CD1c-positive myeloid dendritic cell (primary cell): Measurements from ENCODE around the gene PRKCA.
"Not testable (repeated sequence)": the region's sequence is repeated elsewhere in the genome, so short reads cannot be mapped to it uniquely, and the experiment has no call there.

Experiments used
- DNase-seq: peaks from one replicate; pipeline ENCODE4 v3.0.0-alpha.2; 2016; ENCODE audit errors: extremely low spot score

Gene PRKCA

DNA sequence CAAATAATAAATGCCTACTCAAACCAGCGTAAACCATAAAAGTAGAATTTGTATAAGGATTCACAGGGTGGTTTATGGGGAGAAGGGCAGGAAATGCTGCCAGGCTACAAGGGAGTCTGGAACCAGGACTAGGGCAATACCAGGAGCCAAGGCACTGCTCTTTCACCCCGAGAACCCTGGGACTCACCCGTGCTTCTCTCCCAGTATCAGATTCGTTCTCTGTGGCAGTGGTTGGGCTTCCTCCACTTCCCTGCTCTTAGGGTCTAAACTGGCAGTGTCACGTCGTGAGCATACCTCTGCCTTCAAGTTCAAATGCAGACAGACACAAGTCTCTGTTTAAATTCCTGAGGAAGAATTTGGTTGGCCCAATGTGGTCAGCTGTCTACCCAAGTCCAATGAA is 49.3 kb downstream of the PRKCA start:
- DNase-seq, result no peak

DNA sequence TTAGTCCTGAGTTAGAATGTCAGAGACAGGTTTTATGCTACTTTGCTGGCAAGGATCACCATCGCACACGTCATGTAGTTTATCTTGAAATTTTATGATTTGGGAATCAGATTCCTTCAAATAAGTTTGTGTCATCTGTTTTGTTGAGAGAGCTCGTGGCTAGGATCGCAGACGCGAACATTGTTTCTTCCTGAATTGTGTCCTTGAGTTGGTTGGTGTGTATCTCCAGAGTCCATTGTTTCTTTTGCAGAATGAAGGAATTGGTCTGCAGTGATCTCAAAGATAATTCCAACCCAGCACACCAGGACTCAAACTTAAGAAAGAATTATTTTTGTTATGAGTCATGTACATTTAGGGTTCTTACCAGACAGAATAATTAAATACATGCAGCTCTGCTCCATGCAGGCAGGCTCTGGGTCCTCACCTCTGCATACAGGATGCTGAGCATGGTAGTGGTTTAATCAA is 51.6 kb downstream of the PRKCA start:
- DNase-seq, result no peak

DNA sequence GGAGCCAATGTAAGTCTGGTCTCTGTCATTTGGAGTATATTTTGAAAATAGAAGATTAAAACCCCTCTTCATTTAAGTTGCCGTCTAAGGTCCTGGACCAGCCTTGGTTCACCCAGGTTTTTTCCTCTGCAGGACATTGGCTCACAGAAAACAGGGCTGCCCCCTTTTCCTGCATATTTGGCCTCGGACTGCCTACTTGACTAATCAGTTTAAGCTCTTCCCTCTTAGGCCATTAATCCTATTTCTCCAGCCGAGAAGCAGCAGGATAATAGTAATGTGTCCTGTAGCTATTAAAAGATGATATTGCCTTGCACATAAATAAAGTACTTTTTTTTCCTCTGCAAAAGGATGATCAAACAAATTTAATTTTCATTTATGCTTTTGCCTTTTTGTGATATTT is 52.1 kb downstream of the PRKCA start:
- DNase-seq, result no peak

DNA sequence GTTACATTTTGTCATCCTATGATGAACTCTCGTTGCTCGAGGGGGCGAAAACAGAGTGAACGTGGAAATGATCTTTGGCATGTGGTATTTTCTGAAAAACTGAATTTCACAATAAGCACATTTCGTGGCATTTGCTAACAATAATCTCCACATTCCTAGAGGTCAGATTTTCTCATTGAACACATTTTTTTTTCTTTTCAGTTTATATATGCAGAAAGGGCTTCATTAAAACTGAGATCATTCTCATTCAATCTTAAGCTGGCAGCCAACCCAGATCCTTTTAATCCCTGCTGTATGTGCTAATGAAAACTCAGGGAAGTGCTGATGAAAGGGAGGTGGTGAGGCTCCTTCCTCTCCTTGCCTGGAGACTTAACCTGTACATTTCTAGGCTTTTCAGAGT is 52.6 kb downstream of the PRKCA start:
- no peak for DNase-seq

DNA sequence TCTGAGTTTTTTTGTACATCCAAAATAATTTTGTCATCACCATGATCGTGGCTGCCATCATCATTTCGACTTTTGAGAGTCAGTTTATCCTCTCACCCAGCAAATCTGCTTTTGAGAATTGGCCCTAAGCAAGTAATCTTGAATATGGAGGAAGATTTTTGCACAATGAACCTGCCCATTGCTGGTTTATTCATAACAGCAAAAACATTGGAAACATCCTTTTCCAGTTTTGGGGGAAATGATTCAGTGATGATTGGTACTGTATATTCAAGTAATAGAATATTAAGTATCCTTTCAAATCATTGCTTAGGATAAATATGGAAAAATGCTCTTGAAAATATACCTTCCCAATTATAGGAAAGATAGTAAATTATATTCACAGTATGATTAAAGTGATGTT is 53.1 kb downstream of the PRKCA start:
- DNase-seq, result no peak

DNA sequence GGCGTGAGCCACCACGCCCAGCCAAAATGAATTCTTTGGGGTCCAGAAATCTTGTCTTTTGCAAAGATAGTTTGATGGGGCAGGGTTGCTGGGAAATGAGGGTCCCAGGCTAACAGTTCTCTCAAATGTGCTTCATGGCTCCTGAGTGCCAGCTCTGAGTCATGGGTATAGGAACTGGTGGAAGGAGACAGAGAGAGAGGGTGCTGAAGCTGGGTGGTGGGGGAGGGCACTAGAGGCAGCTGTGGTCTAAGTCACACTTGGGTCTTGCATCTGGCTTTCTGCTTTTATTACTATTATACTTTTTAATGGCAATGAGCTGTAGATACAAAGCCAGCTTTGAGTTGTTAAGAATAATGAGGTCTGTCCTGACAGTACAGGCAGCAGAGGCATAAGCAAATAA is 54.6 kb downstream of the PRKCA start:
- no peak for DNase-seq

DNA sequence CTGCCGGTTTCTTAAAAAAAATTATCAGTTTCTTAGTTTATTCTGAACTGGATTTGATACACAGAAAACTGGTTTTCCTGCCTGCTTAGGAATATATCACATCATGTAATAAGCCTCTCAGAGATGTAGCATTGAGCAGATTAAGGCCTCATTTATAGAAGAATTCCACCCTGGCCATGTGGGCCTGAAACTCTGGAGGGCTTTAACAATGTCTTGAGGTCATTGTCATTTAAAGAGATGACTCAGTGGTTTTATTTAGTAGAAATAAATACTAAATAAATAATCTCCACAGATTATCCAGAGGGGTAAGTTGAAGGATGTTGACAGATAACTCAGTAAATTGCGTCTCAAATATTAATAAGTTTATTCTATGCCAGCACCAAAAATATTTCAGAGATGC is 56.9 kb downstream of the PRKCA start:
- DNase-seq, result no peak

DNA sequence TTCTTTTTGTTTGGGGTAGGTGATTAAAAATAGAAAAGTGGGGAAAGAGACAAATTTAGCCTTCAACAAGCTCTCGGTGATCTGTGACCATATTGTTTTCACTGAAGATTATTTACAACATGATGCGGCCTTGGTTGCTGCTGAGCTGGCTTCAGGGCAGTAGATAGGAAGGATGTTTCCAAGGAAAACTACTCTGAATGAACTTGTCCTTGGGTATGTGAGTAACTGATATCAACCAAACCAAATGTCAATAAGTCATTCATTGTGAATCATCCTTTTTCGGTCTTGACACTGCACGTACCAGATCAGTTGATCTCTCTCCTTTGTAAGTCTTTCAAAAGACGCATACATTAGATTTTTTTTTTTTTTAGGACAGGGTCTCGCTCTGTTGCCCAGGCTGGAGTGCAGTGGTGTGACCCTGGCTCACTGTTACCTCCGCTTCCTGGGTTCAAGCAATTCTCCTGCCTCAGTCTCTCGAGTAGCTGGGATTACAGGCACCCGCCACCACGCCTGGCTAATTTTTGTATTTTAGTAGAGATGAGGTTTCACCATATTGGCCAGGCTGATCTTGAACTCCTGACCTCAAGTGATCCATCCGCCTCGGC is 58.6 kb downstream of the PRKCA start:
- not testable (repeated sequence) for DNase-seq

DNA sequence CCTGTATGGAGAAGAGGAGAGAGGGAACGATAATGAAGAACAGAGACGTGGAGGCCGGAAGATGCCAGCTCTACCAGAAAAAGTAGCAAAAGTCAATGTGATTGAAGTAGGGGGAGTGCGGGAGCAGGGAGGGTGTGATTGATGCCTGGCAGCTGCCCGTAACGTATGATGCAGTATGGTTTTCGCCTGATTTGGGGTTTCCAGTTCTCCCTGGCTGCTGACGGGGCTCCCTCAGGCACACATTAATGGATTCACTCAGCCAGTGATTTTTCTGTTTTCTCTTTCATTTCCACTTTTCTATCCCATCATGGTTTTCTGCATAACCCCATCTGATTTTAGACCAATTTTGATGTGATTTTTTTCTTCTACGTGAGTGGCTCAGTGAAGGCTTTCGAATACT is 62.1 kb downstream of the PRKCA start:
- no peak for DNase-seq

DNA sequence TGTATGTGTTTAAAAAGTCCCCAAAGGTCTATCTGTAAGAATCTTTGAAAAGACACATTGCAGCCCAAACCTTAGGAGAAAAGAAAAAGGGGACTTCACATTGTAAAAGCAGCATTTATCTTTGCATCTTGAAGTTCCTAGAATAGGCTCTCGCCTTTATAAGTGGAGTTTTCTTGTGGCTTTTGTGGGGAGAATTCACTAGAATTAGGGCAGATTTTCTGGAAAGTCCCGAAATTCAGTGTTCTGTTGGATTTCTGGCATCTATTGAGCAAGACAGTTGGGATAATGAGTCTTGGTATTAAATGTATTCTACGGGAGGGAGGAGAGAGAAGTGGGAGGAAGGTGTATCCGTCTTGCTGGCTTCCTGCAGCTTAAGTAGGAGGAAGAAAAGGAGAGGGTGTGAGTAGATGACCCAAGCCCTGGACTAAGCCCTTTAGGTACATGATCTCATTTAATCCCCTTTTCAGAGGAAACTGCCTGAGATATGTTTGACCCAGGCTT is 62.6 kb downstream of the PRKCA start:
- peak; percentile 18 for DNase-seq

DNA sequence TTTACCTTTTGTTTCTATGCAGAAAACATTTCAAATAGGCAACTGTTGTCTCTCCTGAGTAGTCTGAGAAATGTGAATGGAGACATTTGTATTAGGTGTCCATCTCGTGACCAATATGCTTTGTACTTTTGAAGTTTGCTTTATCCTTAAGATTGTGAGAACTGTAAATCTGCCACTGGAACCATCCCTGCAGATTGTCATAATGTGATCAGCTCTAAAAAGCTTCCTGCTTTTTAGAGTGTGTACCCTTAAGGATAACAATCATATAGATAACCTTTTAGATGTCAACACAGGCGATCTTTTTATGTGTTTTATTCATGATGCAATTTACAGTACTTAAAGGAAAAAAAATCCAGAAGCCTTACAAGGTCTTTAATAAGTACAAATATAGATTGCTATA is 63.5 kb downstream of the PRKCA start:
- DNase-seq, result no peak

DNA sequence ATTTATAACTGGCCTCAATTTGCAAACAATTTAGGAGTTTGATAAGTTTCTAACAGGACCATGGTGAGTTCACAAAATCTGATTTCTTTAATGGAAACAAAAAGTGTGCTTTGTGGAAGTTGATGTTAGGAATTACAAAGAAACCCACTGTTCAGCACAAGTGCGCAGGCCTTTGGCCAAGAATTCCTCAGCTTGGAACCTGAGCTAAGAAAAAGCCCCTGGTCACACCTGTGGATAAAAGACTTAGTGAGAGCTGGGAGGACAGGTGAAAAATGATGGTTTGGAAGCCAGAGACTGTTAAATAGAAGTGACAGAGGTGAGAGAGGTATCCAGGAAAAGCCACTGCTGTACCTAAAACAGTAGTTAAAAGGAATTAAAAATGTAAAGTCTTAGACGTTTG is 64.7 kb downstream of the PRKCA start:
- no peak for DNase-seq

DNA sequence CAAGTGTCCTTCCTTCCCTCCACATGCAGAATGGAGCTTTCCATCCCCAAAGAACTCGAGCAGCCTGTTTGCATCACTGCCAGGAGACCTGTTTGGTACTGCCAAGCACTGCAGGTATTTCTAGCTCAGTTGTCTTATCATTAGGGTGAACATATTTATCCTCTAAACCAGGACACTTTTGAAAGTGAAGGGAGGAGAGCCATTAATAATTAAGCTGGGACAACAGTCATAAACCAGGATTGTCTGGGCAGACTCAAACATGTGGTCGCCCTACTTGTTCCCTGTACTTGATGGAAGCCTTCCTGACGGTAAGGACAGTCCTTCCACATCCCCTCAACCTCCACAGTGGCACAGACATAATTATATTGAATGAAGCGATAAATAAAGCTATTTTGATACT is 67.4 kb downstream of the PRKCA start:
- DNase-seq, result no peak

DNA sequence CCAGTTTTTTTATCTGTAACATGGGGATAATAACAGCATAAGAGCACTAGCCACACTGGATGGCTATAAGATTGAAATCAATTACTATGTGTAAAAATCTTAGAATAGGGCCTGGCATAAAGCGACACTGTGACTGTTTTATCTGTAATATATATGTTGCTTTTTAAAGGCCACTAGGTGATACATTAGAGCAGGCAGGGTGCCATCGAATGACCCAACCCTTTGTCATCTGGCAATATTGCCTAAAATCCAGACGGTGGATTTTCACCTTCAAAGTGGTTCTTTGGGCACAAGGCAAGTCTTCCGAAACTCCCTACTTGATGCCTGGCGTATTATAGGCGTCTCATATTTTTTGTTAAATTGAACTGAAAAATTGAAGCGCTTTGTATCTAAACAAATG is 69.1 kb downstream of the PRKCA start:
- no peak for DNase-seq

DNA sequence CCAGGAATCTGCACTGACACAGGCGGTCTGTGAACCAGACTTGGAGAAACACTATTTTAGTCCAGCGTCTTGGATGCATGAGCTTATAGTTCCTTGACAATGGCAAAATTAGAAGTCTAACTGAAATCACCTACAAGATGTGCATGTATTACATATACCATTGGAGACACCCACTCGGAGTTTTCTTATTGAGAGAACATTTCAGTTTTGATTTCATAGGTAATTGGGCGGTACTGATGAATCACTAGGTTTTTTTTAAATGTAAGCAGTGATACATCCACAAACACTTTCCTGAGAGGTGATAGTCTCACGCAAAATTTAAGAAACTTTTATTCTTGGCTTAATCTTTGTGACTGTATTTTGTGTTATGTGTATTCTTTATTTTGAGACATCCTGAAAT is 69.8 kb downstream of the PRKCA start:
- no peak for DNase-seq

DNA sequence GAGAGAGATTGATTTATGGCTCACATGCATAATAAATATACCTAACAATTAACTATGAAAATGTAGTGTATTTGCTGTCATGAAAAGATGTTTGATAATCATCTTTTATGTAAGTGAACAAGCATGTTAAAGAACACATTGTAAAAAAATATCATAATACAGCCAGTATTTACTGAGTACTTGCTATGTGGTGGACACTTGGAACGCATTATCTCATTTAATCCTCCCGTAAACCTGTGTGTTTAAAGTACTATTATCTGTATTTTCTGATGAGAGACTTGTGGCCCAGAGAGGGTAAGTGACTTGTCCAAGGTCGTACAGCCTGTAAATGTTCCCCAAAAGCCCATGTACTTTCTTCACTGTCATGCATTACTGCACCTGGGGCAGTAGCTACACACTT is 70.7 kb downstream of the PRKCA start:
- no peak for DNase-seq

DNA sequence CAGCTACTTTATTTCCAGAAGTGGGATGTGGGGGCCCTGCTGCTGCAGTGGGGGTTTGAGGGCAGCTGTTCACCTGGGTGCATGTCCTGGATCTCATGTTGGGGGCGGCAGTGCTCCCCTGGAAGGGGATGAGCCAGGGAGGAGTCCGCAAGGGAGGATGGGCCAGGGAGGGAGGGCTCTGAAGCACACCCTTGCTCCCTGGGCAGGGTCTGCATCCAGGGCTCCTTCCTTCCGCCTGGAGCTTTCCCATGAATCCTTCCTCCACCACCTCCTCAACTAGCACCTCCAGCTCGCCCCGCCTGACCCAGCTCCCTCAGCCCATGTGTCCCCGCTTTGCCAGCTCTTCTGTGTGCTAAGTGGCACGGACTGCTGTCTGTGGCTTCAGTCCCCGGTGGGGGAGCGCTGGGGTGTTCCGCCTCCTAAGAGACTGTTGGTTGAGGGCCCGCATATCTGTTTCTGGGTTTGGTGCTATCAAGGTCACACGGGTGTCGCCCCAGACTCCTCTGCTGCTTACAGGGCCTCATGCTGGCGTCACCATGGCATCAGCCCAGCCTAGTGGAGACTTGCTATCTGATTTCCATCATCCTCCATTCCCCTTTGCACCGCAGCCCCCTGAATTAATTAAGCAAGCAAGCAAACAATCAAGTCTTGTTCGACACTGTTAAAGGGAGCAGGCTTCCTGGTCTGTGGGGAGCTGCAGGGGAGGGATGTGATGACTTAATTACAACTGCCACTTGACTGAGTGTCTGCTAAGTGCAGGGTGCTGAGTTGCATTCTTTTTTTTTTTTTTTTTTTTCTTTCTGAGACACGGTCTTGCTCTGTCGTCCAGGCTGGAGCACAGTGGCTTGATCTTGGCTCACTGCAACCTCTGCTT is 71.8 kb downstream of the PRKCA start:
- peak; percentile 8 for DNase-seq

DNA sequence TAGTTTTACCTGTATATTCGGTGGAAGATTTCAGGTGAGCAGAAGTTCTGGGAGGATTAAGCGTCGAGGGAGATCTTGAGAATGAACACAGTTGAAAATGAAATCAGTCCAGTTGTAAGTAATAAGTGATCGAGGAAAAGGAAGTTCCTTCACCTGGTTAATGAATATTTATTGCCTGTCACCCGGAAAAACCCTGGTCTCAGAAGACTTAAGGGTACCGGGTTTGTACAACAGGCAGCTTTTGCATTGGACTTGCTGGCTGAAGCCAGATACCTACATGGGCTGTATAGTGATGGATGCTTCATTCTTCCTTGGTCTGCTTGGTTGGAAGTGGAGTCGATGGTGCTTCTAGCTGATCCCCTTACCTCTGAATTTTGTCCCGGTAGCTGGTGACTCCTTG is 72.7 kb downstream of the PRKCA start:
- DNase-seq, result no peak

DNA sequence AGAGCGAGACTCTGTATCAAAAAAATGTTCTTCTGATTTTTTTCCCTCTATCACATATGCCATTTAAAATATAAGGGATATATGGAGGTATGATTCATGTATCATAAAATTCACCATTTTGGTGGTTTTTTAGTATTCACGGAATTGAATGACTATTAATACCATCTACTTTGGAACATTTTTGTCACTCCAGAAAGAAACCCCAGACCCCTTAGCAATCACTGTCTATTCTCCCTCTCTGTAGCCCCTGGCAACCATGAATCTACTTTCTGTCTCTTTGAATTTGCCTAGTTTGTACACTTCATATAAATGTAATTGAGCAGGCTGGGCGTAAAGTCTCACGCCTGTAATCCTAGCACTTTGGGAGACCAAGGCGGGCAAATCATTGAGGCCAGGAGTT is 75.9 kb downstream of the PRKCA start:
- DNase-seq, result no peak

DNA sequence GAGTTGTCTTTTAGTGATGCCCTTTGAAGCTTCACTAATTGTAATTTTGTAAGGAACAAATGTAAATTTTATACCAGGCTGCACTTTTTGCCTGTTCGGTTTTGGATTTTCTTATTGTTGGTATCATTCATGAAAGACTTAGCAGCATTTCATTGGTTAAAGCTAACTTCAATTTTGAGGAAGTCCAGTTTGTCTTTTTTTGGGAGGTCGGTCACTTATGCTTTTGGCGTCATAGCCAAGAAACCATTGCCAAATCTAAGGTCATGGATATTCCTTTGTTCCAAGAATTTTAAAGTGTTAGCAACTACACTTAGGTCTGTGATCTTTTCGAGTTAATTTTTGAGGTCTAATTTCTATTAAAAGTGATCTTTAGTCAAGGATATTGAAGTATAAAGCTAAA is 77.1 kb downstream of the PRKCA start:
- DNase-seq, result no peak

DNA sequence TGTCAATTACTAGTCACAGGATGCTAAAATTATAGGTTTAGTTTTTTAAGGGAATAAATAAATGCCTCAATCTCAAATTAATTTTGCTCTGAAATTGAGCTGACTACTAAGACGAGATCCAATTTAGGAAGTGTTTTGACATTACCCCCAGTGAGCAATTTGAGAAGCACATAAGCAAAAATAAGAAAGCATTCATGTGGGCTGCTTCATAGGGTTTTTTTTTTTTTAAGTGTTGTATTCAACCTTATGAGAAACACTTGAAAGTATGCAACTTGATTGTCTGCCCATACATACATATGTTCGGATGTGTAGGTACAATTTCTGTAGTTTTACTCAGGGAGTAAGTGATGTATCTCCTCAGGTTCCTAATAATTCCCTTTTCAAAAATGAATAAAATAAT is 77.6 kb downstream of the PRKCA start:
- DNase-seq, result no peak

DNA sequence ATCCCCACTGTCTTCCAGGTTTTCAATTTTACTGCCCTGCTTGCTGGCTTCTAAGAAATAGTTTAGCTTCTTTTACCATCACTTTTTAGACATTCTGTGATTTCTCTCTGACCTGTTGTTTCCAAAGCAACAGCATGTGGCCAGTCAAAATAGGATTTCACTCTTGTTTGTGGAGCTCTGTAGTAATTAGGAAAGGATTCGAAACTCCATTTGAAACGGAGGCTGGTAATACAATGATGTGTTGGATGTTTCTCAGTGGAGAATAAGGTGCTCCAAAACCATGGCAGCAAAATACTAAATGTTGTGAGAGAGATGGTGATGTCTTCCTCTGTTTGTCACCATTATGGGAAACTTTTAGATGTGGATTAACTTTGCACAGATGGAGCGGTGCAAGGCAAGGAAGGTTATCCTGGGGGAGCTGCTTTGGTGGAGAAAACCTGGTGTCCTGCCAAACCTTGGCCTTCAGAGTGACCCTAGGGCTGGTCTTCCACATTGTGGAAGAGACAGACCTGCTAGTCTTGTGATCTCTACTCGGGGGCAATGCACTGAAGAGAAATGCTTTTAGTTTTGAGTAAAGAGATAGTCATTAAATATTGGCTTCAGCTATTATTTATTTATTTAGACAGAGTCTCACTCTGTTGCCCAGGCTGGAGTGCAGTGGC is 79.4 kb downstream of the PRKCA start:
- DNase-seq, result no peak

DNA sequence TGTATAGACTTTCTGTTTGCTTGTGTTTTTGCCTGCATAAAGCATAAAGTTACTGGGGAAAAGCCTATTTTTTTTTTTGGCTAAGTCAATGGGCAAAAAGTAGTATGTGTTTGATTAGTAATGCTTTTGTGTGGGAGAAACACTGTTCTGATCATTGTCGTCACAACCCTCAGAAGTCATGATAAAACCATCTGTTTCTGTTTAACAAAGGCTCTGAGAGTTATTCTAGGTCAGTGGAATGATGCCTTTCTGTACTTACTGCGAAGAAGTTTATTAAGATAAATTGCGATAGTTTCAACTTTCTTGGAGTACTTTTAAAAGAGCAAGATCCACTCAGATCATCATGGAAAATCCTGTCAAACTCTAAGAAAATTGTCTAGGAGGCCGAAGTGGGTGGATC is 80.9 kb downstream of the PRKCA start:
- DNase-seq, result no peak
